Measurements from ENCODE around the gene MYRIP.

The MYRIP gene

GRCh38 chr3:39907981-39908380 is 98.6 kb downstream of the MYRIP start:
- no peak for DNase-seq (ENCODE audit: low spot score)

GRCh38 chr3:39910135-39910534 is 100.7 kb downstream of the MYRIP start:
- no peak for DNase-seq (ENCODE audit: low spot score)

- DNase-seq (ENCODE audit: low spot score), result no peak
Measured at GRCh38 chr3:39910826-39911464, 101.5 kb downstream of the MYRIP start.

GRCh38 chr3:39911465-39912309 is 102.3 kb downstream of the MYRIP start:
- DNase-seq (ENCODE audit: low spot score), result no peak

GRCh38 chr3:39915027-39915426 is 105.6 kb downstream of the MYRIP start:
- DNase-seq (ENCODE audit: low spot score), result no peak

GRCh38 chr3:39917065-39917773 is 107.8 kb downstream of the MYRIP start:
- no peak for DNase-seq (ENCODE audit: low spot score)

GRCh38 chr3:39919281-39919680 is 109.9 kb downstream of the MYRIP start:
- DNase-seq (ENCODE audit: low spot score), result no peak

GRCh38 chr3:39920271-39920670 is 110.9 kb downstream of the MYRIP start:
- no peak for DNase-seq (ENCODE audit: low spot score)

- no peak for DNase-seq (ENCODE audit: low spot score)
Measured at GRCh38 chr3:39927479-39927878, 118.1 kb downstream of the MYRIP start.

GRCh38 chr3:39933986-39934693 is 124.7 kb downstream of the MYRIP start:
- DNase-seq (ENCODE audit: low spot score), result no peak

GRCh38 chr3:39934696-39935095 is 125.3 kb downstream of the MYRIP start:
- no peak for DNase-seq (ENCODE audit: low spot score)

- DNase-seq (ENCODE audit: low spot score), result no peak
Measured at GRCh38 chr3:39935261-39935660, 125.9 kb downstream of the MYRIP start.

GRCh38 chr3:39936848-39937247 is 127.4 kb downstream of the MYRIP start:
- no peak for DNase-seq (ENCODE audit: low spot score)

GRCh38 chr3:39937315-39937714 is 127.9 kb downstream of the MYRIP start:
- DNase-seq (ENCODE audit: low spot score), result no peak

- no peak for DNase-seq (ENCODE audit: low spot score)
Measured at GRCh38 chr3:39937874-39938273, 128.5 kb downstream of the MYRIP start.

GRCh38 chr3:39941931-39942330 is 132.5 kb downstream of the MYRIP start:
- DNase-seq (ENCODE audit: low spot score), result no peak

GRCh38 chr3:39960515-39961191 is 151.2 kb downstream of the MYRIP start:
- no peak for DNase-seq (ENCODE audit: low spot score)

- no peak for DNase-seq (ENCODE audit: low spot score)
Measured at GRCh38 chr3:39961230-39961629, 151.8 kb downstream of the MYRIP start.

GRCh38 chr3:39962581-39962980 is 153.2 kb downstream of the MYRIP start:
- no peak for DNase-seq (ENCODE audit: low spot score)

- DNase-seq (ENCODE audit: low spot score), result no peak
Measured at GRCh38 chr3:39965461-39965860, 156.1 kb downstream of the MYRIP start.

GRCh38 chr3:39965997-39966396 is 156.6 kb downstream of the MYRIP start:
- DNase-seq (ENCODE audit: low spot score), result no peak

- no peak for DNase-seq (ENCODE audit: low spot score)
Measured at GRCh38 chr3:39970982-39971381, 161.6 kb downstream of the MYRIP start.
